Type B pancreatic cell (in vitro differentiated cells): ENCODE measurements around the gene GLDC. TPM values are rescaled to one million over a fixed set of nuclear protein-coding genes. Genes with fewer than 3 reads are reported as not detected.

Source experiments
- DNase-seq: peaks from one replicate; pipeline ENCODE4 v3.0.0; 2021; ENCODE audit warnings: mixed read lengths; ENCODE audit not compliant: unreplicated experiment; ENCODE audit errors: extremely low spot score
- H3K27ac Mint-ChIP-seq: 2 replicates; pipeline ENCODE4 v1.8.0; 2021; ENCODE audit warnings: mild to moderate bottlenecking, mixed read lengths
- H3K27me3 Mint-ChIP-seq: 2 replicates; pipeline ENCODE4 v1.8.0; 2021; ENCODE audit warnings: mixed read lengths
- H3K36me3 Mint-ChIP-seq: 2 replicates; pipeline ENCODE4 v1.8.0; 2021; ENCODE audit warnings: mixed read lengths
- H3K4me1 Mint-ChIP-seq: one replicate; pipeline ENCODE4 v1.8.0; 2021; ENCODE audit warnings: mixed read lengths; ENCODE audit not compliant: unreplicated experiment
- H3K4me3 Mint-ChIP-seq: 2 replicates; pipeline ENCODE4 v1.8.0; 2021; ENCODE audit warnings: mild to moderate bottlenecking, mixed read lengths
- H3K9me3 Mint-ChIP-seq: 2 replicates; pipeline ENCODE4 v1.8.0; 2021; ENCODE audit warnings: mixed read lengths
- total RNA-seq: library from RNA; stranded (reverse); gene quantifications from 2 replicates; pipeline ENCODE4 v1.2.1, GENCODE V29; 2021; ENCODE audit warnings: low replicate concordance
- TF ChIP-seq, protein P1 (sequence below): fragments of 200-600 bp; sonication (generic); conservative IDR thresholded peaks from 2 replicates; pipeline ENCODE4 v1.5.0; 2021; ENCODE audit warnings: antibody characterized with exemption, mild to moderate bottlenecking

Gene GLDC
- total RNA-seq, 1 donor from 2014 or later, result 11.8 TPM

DNA sequence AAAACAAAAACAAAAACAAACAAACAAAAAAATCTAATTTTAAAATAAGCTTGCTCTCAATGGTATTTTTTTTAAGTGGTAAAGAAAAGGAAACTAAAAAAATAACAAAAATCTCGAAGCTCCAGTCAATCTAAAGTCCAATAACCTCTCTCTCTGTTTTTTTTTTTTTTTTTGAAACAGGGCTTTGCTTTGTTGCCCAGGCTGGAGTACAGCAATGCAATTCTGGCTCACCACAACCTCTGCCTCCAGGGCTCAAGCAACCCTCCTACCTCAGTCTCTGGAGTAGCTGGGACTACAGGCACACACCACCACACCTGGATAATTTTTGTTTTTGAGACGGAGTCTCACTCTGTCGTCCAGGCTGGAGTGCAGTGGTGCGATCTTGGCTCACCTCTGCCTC, 25.9 kb upstream of the GLDC start:
- Mint-ChIP-seq H3K4me3 (no peak overlapping the region), H3K36me3 (no peaks in the 10 kb centered on the region), H3K9me3 (no peaks in the 10 kb centered on the region), H3K27ac (no peak overlapping the region), H3K27me3 (no peaks in the 10 kb centered on the region), H3K4me1 (no peaks in the 10 kb centered on the region)
- TF ChIP-seq, protein P1, sequence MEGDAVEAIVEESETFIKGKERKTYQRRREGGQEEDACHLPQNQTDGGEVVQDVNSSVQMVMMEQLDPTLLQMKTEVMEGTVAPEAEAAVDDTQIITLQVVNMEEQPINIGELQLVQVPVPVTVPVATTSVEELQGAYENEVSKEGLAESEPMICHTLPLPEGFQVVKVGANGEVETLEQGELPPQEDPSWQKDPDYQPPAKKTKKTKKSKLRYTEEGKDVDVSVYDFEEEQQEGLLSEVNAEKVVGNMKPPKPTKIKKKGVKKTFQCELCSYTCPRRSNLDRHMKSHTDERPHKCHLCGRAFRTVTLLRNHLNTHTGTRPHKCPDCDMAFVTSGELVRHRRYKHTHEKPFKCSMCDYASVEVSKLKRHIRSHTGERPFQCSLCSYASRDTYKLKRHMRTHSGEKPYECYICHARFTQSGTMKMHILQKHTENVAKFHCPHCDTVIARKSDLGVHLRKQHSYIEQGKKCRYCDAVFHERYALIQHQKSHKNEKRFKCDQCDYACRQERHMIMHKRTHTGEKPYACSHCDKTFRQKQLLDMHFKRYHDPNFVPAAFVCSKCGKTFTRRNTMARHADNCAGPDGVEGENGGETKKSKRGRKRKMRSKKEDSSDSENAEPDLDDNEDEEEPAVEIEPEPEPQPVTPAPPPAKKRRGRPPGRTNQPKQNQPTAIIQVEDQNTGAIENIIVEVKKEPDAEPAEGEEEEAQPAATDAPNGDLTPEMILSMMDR, result no peak
- DNase-seq, result no peak

DNA sequence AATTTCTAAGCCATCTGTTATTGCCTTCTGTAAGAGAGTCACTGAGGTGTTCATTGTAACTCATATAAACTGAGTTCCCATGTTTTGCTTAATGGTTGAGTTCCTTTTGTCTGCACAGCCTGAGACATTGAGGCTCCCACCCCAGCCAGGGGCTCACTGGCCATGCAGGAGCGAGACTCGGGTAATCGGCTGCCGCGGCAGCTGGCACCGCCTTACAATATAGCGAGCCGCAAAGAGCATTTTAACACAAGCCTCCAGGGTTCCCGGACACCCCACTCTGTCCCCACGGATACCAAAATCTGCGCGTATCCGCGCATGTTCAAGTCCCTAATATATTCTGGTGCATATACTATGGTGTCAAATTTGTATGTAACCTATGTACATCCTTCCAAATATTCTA, 24.4 kb upstream of the GLDC start:
- Mint-ChIP-seq H3K9me3 (no peaks in the 10 kb centered on the region), H3K27me3 (no peaks in the 10 kb centered on the region), H3K36me3 (no peaks in the 10 kb centered on the region), H3K4me3 (no peak overlapping the region), H3K27ac (no peak overlapping the region), H3K4me1 (no peaks in the 10 kb centered on the region)
- no peak for DNase-seq
- TF ChIP-seq, protein P1, result no peak

DNA sequence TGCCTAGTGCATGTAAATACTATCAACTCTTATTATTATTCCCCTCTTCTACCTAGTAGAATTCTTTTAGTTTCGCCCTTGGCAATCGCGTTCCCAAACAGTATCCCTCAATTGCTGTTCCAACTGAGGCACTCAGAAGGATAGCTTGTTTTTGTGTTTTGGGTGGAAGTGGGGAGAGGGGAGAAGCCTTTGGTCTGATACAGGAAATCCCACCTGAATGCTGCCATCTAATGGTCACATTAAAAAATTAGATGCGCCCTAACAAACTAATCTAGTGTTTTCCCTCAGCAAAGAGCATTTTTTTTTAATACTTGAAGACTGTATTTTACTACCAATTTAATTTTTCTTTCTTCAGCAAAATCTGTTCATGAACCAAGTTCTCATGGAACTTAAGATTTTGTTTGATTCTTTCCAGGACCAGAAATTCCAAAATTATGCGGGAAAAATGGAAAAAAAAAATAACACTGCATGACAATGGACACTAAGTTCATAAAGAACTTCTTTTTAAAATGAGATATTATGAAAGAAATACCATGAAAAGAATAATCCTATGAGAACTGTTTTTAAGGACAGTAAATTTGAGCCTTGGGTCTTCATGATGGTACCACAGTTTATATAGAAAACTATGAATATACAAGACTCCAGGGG, 22.2 kb upstream of the GLDC start:
- Mint-ChIP-seq H3K36me3 (no peaks in the 10 kb centered on the region), H3K4me3 (no peak overlapping the region), H3K27me3 (no peaks in the 10 kb centered on the region), H3K9me3 (no peaks in the 10 kb centered on the region), H3K27ac (no peak overlapping the region), H3K4me1 (peaks cover 5% of the 10 kb centered on the region)
- DNase-seq, result no peak
- TF ChIP-seq, protein P1, result peak; percentile 84

DNA sequence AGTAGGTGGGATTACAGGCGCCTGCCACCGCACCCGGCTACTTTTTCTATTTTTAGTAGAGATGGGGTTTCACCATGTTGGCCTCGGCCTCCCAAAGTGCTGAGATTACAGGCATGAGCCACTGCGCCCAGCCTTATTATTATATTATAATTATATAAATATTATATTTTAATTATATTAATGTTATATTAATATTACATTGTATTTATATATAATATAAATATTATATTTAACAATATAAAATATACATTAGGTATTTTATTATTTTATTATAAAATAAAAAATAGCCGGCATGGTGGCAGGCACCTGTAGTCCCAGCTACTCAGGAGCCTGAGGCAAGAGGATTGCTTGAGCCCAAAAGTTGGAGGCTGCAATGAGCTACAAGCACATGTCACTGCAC, 21.6 kb upstream of the GLDC start:
- no peaks in the 10 kb centered on the region for H3K9me3 Mint-ChIP-seq
- DNase-seq, result no peak

DNA sequence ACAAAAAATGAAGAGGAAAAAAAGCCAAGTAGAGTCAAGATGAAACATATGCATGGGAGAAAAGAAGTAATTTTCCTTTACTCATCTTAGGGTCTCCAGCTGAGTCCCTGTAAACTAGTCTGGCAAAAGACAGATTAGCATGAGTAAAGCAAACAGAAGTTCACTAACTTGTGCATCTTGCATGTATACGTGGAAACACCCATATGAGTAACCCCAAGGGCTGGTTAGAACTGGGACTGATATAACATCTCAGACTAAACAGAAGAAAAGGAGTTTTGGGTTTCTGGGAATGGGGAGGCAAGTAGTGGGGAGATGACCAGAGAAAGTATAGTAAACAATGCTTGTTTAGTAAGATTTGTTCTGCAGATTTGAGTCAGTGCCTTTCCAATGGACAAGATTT, 20.1 kb upstream of the GLDC start:
- peaks cover 5% of the 10 kb centered on the region for H3K4me1 Mint-ChIP-seq
- H3K9me3 Mint-ChIP-seq, result no peaks in the 10 kb centered on the region
- H3K4me3 Mint-ChIP-seq, result no peak overlapping the region
- DNase-seq, result no peak
- TF ChIP-seq, protein P1, result no peak
- no peak overlapping the region for H3K27ac Mint-ChIP-seq
- no peaks in the 10 kb centered on the region for H3K36me3 Mint-ChIP-seq
- H3K27me3 Mint-ChIP-seq, result no peaks in the 10 kb centered on the region

More for the DNA sequence above, 21.6 kb upstream of the GLDC start:
- Mint-ChIP-seq H3K4me3 (no peak overlapping the region), H3K4me1 (peaks cover 5% of the 10 kb centered on the region), H3K27ac (no peak overlapping the region), H3K36me3 (no peaks in the 10 kb centered on the region), H3K27me3 (no peaks in the 10 kb centered on the region)
- TF ChIP-seq, protein P1, result no peak
